ENCODE data around the gene SRPK2.

DNA sequence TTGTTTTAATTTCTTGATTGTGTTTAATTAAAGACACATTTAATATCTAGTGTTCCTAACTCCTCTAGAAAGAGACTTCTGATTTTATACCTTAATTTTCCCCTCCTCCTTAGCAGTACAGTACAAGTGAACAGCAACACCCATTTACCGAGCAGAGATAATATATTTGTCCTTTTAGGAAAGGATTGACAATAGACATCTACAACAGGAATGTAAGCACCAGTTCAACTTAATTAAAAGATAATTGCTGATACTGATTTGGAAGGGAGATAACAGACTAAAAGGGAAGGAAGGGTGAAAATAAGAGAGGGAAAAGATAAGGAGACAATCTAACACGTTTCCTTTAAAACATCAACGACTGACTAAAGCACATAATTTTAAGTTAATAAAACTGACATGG is 119.3 kb downstream of the SRPK2 start:
- TF ChIP-seq, protein P1, sequence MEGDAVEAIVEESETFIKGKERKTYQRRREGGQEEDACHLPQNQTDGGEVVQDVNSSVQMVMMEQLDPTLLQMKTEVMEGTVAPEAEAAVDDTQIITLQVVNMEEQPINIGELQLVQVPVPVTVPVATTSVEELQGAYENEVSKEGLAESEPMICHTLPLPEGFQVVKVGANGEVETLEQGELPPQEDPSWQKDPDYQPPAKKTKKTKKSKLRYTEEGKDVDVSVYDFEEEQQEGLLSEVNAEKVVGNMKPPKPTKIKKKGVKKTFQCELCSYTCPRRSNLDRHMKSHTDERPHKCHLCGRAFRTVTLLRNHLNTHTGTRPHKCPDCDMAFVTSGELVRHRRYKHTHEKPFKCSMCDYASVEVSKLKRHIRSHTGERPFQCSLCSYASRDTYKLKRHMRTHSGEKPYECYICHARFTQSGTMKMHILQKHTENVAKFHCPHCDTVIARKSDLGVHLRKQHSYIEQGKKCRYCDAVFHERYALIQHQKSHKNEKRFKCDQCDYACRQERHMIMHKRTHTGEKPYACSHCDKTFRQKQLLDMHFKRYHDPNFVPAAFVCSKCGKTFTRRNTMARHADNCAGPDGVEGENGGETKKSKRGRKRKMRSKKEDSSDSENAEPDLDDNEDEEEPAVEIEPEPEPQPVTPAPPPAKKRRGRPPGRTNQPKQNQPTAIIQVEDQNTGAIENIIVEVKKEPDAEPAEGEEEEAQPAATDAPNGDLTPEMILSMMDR (IDR thresholded peaks at IDR 0.05) = no peak
- no peak for TF ChIP-seq EP300 (IDR thresholded peaks at IDR 0.05)
